LNCAP (cell line): ENCODE measurements around the gene CLCN7.

Source experiments
- TF ChIP-seq, protein P1 (sequence below): fragments of 450-650 bp; IDR thresholded peaks from 2 replicates; pipeline ENCODE4 v1.5.1; 2017; ENCODE audit warnings: mild to moderate bottlenecking

Gene CLCN7

DNA sequence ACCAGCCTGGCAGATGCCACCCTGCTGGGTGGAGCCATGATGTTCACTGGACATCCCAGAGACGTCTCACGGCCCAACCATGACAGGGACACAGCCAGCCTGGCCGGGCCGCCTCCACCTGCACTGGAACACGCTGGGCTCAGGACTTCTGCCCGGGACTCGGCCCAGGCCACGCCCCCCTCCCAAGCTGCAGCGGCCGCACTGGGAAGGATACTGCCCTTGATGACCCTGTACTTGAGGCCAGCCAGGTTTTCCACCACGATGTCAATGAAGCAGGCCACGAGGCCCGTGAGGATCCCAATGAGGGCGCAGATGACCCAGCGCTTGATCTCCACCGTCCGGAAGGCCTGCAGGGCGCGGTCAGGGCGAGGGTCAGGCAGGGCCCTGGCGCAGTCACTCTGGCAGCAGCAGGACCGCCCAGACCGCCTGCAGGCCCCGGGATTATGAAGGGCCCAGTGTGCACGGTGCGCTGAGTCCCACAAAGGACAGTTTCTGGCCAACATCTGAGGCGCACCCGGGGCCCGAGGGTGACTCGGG lies 14.2 kb downstream of the CLCN7 start:
- TF ChIP-seq, protein P1, sequence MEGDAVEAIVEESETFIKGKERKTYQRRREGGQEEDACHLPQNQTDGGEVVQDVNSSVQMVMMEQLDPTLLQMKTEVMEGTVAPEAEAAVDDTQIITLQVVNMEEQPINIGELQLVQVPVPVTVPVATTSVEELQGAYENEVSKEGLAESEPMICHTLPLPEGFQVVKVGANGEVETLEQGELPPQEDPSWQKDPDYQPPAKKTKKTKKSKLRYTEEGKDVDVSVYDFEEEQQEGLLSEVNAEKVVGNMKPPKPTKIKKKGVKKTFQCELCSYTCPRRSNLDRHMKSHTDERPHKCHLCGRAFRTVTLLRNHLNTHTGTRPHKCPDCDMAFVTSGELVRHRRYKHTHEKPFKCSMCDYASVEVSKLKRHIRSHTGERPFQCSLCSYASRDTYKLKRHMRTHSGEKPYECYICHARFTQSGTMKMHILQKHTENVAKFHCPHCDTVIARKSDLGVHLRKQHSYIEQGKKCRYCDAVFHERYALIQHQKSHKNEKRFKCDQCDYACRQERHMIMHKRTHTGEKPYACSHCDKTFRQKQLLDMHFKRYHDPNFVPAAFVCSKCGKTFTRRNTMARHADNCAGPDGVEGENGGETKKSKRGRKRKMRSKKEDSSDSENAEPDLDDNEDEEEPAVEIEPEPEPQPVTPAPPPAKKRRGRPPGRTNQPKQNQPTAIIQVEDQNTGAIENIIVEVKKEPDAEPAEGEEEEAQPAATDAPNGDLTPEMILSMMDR = no peak

DNA sequence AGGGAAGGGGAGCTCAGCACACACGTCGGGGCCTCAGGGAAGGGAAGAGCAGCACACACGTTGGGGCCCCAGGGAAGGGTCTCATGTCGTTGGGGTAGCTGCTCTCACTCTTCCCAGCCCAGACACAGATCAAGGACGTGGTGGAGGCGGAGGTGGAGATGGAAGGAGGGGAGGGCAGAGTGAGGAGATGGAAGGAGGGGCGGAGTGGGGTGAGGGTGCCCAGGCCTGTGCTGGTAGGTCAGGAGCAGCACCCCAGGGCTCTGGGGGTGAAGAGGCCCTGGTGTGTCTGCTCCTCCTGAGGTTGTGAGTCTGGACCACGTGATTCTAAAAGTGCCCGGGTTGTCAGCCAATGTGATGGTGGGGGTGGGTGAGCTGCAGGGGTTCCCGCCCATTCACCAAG lies 14.9 kb downstream of the CLCN7 start:
- TF ChIP-seq, protein P1 = no peak

DNA sequence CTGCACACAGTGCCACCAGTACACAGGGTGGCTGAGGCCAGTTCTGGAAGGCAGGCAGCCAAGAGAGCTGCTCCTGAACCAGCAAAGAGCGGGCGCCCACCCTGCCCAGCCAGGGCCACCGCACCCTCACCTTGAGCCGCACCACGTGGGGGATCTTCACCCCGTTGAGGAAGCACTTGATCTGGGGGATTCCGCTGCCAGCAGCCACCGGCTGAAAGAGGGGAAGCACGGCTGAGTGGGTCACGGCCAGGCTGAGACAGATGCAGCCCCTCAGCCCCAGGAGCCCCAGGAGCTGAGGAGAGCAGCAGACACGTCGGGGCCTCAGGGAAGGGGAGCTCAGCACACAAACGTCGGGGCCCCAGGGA lies 15.9 kb downstream of the CLCN7 start:
- TF ChIP-seq, protein P1 = no peak

DNA sequence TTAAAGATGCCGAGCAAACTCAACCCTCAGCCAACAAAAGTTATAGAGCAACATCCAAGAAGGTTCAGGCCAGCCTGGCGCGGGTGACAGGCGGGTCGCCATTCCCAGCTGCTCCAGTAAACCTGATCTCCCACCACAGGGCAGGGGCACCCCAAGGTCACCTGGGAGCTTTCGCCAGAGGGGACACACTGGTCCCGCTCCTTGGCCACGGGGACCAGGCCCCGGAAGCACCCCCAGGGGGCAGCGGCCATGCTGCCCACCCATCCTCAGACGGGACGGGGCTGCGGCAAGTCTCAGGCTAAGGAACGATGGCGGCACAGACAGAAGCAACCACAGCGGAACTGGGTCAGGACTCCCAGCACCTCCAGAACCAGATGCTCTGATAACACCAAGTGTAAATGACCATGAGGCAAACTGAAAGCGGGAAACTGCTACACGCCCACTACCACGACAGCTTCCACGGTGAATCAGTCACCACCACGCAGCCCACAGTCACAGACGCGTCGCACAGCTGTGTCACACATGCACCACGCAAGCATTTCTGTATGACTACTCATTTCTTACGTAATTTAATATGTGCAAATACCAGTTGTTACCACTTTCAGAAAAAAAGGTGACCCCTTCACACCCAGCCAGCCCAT lies 16.4 kb downstream of the CLCN7 start:
- TF ChIP-seq, protein P1 = no peak

DNA sequence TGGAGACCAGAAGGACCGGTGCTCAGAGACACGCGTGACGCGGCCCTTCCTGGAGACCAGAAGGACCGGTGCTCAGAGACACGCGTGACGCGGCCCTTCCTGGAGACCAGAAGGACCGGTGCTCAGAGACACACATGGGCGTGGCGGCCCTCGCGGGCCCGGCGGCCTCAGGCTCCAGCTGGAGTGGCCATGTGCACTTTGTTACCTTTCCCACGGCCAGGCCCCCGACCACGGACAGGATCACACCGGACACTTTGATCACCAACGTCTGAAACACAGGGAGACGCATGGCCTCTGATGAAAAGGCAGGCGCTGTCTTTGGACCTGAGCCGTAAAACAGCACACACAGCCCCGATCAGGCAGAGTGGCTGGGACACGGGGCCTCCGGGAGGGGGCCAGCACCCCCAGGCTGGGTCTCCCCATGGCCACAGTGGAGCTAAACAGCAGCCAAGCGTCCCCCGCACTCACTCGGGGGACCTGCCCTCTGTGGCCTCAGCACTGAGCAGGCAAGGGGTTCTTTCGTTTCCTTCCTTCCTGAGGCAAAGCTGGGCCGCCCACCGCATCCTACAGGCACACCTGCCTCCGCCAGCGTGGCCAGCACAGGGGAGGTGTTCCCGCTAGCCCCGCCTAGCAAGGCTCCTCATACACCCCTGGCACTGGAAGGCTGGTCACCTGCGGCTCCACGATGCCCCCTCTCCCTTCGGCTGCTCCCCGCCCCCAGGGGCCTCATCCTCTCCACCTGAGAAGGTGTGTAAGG lies 17.2 kb downstream of the CLCN7 start:
- TF ChIP-seq, protein P1 = no peak

DNA sequence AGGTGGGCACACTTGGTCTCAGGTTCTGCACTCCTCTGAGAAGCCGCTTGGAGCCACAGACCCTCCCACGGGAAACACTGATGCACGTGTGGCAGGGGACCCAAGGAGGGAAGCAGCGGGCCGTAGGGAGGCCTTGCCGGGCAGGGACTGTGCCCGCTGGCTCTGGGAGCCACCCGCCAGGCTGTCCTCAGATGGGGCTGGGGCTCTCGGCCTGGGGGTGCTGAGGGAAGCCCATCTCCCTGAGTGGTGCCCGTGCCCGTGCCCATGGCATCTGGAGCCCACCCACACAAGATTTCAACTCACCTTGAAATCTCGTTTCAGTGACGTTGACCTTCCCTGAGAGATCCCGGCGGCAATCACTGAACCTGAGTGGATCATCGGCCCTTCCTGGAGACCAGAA lies 17.9 kb downstream of the CLCN7 start:
- TF ChIP-seq, protein P1 = no peak

DNA sequence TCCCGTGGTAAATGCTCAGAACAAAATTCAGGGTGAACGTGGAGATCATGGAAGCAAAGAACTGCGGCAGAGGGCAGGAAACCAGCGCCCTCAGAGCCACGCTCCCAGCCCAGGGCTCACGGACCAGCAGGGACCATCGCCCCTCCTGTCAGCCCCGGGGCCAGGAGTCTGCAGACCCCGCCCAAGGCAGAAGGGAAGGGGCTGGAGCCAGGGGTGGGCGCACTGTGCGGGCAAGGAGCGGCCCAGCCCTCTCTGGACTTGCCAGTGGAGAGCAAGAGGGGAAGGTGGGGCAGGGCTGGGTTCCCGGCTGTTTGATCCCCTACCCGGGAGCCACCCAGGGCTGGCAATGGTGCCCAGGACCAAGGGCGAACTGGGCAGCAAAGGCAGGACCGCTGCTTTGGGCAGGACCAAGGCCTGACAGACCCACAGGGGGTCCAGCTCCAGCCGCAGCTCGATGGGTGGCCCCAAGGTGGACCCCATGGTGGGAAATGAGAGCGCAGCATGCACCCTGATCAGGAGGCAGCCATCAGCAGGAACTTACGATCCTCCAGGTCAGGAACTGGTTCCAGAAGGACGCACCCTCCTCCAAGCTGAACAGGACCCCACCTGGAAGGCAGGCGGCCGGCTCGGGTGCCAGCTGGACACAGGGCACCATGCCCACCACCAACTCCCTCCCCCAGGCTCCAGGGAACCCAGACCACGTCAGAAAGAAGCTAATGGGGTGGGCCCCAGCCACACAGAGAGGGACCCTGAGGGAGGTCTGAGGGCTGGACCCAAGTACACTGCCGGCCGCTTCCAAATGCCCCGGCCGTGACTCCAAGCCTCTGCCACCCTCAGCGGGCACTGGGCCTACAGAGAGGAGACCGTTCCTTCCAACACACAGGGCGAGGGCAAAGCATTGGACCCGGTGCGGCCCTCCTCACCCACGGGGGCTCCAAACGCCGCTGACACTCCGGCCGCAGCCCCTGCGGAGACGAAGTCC lies 19.3 kb downstream of the CLCN7 start:
- TF ChIP-seq, protein P1 = no peak
